ENCODE data around the gene MYH14.

Gene MYH14

DNA sequence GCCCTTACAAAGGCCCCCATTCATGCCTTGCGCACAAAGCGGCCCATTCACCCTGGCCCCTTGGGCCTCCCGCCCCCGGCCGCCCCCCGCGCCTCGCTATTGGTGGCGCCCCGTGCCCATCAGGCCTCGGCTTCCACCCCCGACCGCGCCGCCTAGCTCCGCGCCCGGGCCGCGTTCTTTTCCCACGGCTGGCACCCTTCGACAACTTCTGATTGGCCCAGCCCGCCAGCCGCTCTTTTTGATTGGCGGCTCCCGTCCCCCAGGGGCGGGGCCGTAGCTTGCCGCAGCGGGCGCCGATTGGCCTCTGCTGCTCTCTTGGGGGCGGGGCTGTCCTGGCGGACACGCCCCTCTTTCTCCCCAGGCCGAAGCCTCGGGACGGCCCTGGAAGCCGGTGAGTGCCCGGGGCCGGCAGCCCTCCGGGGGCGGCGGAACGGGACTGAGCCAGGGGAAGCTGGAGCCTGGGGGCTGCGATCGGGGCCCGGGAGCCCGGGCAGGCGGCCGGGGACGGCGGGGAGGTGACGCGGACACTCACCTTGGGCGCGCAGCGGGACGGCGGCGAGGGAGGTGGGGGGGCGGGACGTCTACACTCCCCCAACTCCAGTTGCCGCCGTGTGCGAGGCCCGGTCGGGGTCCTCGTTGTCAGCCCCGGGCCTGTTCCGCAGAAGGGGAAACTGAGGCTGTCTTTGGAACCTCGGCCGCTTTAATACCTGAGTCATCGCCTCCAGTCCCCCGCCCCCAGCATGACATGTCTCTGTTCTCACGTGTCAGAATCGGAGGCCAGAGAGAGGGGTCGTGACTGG is at the start of gene MYH14:
TSS of gene MYH14 (plus strand) at position 342 of the 800 bp plus-strand sequence. CDS start 6,744 bp downstream, outside the sequence.
- no peak for DNase-seq (ENCODE audit: low read depth)

DNA sequence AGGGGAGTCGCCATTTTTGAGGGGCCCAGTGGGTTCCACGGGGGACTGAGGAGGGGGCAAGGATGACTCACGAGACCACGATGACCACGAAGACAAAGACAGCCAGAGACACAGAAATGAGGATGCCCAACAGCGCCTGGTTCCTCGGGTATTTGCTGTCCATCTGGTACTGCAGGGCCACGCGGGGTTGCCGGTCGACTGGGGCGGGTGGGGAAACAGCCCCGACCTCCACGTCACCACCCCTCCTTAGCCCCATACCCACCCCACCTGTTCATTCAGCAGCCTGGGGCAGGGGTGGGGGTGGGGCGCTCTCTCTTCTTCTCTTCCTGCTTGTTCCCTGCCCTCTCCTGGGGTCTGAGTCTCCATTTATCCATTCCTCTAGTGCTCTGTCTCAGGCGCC is 48.9 kb upstream of the MYH14 start:
- DNase-seq (ENCODE audit: low read depth), result no peak

GRCh38 chr19:50155520-50156109 is 47.8 kb upstream of the MYH14 start:
- no peak for DNase-seq (ENCODE audit: low read depth)

DNA sequence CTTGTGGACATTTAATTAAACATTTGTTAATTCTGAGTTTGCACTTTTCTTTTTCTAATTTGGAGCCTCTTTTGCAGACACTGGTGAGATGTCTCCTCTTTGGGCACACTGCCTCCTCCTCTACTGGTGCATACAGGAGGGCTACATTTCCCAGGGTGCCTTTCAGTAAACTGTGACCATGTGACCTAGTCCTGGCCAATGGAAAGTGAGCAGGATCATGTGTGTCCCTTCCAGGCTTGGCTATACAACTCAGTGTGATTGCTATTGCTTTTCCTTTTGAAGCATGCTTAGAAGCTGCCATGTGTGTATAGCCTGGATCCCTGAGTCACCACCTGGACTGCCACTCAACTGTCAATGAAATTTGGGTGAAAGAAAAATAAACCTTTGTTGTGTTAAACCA is 44.8 kb upstream of the MYH14 start:
- DNase-seq (ENCODE audit: low read depth), result no peak

DNA sequence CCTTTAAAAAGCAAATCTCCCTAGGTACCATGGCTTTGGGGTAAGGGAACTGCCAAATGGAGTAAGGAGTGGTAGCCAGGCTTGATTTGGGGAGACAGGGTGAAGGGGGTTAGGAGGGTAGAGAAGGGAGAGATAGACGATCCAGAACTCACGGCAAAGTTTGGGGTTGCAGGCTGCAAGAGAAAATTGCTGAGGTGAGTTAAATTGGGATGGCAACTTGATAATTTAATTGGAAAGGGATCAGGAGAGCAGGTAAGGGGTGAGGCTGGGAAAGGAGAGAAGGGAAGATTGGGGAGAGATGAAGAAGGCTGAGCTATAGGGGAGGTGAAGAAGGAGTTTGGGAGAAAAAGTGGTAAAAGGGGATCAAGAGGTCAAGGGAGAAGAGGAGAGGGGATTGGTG is 44.3 kb upstream of the MYH14 start:
- DNase-seq (ENCODE audit: low read depth), result no peak

- no peak for DNase-seq (ENCODE audit: low read depth)
Observed at GRCh38 chr19:50162988-50163387, 40.4 kb upstream of the MYH14 start, which contains the start of gene IZUMO2. IZUMO2 (minus strand) TSS chr19:50163281; CDS start chr19:50163194, 87 bp downstream.

- DNase-seq (ENCODE audit: low read depth), result no peak
Observed at GRCh38 chr19:50167314-50167721, 36.1 kb upstream of the MYH14 start.

- DNase-seq (ENCODE audit: low read depth), result no peak
Observed at GRCh38 chr19:50171752-50172151, 31.7 kb upstream of the MYH14 start.

DNA sequence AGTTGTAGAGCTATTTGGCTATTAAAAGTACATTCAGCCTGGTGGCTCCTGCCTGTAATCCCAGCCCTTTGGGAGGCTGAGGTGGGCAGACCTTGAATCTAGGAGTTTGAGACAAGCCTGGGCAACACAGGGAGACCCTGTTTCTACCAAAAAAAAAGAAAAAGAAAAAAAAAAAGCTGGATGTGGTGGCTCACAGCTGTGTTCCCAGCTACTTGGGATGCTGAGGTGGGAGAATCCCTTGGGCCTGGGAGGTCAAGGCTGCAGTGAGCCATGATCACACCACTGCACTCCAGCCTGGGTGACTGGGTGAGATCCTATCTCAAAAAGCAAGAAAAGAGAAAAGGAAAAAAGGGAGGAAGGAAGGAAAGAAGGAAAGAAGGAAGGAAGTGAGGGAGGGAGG is 30.7 kb upstream of the MYH14 start:
- no peak for DNase-seq (ENCODE audit: low read depth)

GRCh38 chr19:50173127-50173526 is 30.3 kb upstream of the MYH14 start:
- DNase-seq (ENCODE audit: low read depth), result no peak

- no peak for DNase-seq (ENCODE audit: low read depth)
Observed at GRCh38 chr19:50174100-50174793, 29.2 kb upstream of the MYH14 start.

GRCh38 chr19:50175924-50176323 is 27.5 kb upstream of the MYH14 start:
- DNase-seq (ENCODE audit: low read depth), result no peak

GRCh38 chr19:50176775-50177174 is 26.6 kb upstream of the MYH14 start:
- DNase-seq (ENCODE audit: low read depth), result no peak

DNA sequence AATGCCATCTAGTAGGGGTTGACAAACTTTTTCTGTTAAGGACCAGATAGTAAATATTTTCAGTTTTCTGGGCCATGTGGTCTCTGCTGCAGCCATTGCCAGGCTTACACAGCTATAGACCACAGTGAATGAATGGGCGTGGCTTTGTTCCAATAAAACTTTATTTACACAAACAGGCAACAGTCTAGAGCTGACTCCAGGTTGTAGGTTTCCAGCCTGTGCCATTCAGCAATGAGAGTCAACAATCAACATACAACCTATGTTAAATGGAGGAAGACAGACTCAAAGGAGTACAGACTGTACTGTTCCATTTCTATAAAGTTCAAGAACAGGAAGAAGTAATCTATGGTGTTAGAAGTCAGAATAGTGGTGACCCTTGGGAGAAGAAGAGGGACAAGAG is 25.1 kb upstream of the MYH14 start:
- no peak for DNase-seq (ENCODE audit: low read depth)

DNA sequence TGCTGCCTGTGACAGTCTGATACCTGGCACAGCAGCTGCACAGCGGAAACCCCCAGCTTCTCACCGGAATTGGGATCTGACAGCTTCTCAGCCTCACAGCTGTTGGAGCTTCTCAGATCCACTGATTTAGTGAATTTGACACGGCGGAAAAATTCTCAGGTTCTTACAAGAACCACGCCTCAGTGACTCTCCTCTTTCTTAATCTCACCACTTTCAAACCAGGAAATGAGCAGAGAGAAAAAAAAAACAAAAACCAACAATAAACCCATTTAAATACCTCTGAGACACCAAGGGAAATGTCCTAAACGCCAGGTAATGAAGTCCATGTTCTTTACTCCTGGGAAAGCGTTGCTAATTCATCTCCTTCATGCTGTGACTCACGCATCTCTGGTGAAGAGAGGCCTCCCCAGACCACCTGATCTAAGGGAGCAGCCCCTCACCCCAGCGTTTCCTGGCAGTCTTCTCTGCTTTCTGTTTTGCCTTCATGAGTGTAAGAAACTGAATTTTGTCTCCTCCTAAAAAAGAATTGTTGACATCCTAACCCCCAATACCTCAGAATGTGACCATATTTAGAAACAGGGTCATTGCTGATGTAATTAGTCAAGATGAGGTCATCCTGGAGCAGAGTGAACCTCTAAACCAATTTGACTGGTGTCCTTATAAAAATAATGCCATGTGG is 24.4 kb upstream of the MYH14 start:
- no peak for DNase-seq (ENCODE audit: low read depth)

GRCh38 chr19:50181121-50181520 is 22.3 kb upstream of the MYH14 start:
- DNase-seq (ENCODE audit: low read depth), result no peak

DNA sequence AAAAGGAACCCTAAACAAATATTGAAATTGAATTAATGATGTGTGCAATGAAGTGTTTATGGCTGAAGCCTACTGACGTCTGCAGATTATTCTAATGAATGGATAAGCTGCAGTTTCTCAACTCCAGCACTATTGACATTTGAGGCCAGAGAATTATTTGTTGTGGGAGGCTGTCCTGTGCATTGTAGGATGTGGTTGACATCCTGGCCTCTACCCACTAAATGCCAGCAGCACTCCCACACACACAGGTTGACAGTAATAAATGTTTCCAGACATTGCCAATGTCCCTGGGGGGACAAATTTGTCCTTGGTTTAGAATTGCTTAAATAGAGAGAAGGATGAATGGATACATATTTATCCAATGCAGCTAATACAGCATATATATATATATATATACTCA is 19.2 kb upstream of the MYH14 start:
- DNase-seq (ENCODE audit: low read depth), result no peak

GRCh38 chr19:50187937-50188336 is 15.5 kb upstream of the MYH14 start:
- DNase-seq (ENCODE audit: low read depth), result no peak

DNA sequence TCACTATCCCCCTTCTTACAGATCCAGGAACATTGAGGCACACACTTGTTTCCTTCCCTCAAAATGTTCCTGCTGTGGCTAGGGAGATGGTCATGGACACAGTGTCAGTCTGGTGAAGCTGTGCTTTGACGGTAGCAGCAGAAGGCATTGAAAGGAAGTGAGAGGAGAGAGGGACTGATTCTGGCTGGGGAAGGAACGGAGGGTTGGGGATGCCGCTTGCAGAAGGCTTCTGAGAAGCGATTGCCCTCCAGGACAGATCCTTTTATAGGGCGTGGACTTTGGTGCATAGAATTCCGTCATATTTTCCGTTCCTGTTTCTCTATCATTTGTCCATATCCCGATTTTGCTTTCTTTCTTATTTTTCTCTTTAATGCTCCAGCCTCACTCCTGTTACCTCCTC is 14.1 kb upstream of the MYH14 start:
- no peak for DNase-seq (ENCODE audit: low read depth)

GRCh38 chr19:50190439-50190891 is 13.0 kb upstream of the MYH14 start:
- no peak for DNase-seq (ENCODE audit: low read depth)

- no peak for DNase-seq (ENCODE audit: low read depth)
Observed at GRCh38 chr19:50191216-50191615, 12.2 kb upstream of the MYH14 start.

DNA sequence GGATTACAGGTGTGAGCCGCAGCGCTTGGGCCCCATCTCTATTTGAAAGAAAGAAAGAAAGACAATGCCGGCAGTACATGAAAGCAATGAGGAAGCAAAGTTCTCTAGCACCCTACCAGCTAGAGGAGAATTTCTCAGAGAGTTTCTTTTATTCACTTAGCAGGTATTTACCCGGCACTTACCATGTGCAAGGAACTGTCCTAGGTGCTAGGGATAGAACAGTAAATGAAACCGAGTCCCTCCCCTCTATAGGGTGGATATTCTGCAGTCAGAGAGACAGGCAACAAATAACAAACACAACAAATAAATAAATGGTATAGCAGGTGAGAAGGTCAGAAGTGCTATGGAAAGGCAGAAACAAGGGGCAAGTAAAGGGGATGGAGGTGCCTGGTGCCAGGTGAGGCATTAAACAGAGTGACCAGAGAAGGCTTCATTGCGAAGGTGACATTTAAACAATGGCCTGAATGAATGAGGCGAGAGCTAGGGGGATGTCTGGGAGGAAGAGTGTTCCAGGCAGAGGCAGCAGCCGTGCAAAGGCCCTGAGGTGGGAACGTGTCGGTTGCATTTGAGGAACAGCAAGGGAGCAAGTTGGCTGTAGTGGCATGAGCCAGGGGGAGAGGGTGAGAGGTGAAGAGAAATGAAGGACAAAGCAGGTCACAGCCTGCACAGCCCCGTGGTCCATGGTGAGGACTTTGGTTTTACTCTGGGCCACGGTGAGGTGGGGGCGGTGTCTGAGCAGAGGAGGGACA is 10.8 kb upstream of the MYH14 start:
- no peak for DNase-seq (ENCODE audit: low read depth)

Measured in T-helper 22 cell (primary cell).